GM18508 (cell line): ENCODE measurements around the gene KIAA1191.
A peak's percentile ranks its signal among the peaks of the same experiment; 100 is the strongest.

Experiments used
- ATAC-seq: cut with Tn5 transposase; IDR thresholded peaks from one replicate; pipeline ENCODE4 v1.9.1; 2021; ENCODE audit warnings: moderate number of reproducible peaks; ENCODE audit not compliant: insufficient read depth, unreplicated experiment

The KIAA1191 gene

DNA sequence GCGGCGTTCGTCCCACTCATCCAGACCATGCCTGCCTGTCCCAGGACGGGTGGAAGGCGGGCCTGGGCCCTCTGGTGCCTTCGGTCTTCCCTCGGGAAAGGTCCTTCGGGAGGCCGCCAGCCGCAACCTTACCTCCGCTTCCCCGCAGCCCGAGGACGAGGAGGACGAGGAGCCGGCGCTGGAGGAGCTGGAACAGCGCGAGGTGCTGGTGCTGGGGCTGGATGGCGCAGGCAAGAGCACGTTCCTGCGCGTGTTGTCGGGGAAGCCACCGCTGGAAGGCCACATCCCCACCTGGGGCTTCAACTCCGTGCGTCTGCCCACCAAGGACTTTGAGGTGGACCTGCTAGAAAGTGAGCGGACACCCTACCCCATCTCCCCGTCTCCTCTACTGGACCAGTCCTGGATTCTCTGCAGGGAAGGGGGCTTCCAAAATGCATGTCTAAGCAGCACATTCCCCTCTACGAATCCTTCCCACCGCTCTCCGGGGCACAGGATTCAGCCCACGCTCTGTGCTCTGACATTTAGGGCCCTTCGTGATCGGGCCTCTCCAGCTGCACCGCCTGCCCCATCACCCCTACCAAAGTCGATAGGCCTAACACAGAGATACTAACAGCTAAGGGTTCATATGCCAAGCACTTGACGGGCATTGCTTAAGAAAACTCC lies 4.8 kb upstream of the KIAA1191 start:
- no peak for ATAC-seq

DNA sequence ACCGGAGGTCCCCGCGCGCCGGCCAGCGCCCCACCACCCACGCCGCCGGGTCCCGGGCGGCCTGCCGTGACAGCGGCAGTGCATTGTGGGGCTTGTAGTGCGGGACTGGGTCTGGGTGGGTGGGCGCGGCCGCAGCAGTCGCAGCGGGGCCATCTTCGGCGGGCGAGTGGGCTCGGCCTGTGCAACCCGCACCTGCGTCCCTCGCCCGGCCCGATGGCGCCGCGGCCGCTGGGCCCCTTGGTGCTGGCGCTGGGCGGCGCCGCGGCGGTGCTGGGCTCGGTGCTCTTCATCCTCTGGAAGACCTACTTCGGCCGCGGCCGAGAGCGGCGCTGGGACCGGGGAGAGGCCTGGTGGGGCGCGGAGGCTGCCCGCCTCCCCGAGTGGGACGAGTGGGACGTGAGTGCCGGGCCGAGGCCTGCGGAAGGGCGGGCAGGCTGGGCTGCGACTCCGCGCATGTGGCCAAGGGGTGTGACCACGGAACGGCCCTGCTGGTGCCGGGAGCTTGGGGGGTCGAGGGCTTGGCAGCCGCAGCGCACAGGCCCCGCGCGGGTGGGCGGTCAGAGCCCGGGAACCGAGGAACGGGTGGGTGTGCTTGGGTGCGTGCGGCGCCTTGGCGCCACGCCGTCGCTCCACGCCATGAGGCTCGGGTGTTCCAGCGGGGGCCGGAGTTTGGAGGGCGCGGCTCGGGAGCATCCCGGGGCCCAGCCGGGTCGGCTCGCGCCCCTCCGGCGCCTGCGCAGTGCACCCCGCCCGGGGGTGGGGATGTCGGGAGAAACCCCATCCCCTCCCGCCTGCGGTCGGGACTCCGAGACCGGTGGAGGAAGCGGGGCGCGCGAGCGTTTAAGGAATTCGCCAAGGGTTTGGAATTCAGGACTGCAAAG lies 4.0 kb upstream of the KIAA1191 start, which contains the start of gene ARL10:
Gene ARL10, plus strand, starts transcription at position 137 of the 881 bp plus-strand sequence. Its CDS starts 77 bp downstream, at position 214.
- no peak for ATAC-seq

DNA sequence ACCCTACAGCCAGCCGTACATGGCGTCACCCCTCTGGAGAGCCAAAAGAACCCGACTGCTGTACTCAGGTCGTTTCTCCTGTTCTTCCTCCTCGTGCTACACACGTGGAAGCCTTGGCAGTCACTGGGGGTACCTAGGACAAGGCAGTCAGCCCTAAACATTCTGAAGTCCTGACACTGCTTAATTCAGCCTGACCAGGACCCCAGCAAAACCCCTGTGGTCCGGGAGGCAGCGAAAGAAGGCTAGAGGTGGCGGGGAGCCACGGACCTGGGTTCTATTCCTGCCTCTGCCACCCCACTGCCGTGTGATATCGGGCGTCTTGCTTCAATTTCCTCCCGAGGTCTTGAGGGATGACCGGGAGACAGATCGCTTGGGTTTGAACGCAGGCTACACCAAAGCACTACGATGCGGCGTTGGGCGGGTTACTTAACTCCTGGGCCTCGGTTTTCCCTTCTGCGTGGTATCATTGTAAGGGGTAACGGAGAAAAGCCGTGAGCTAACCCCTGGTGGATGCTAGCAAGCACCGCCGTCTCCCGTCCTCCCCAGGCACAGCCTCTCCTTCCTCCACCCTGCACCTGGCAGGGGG lies 3.3 kb upstream of the KIAA1191 start:
- no peak for ATAC-seq

DNA sequence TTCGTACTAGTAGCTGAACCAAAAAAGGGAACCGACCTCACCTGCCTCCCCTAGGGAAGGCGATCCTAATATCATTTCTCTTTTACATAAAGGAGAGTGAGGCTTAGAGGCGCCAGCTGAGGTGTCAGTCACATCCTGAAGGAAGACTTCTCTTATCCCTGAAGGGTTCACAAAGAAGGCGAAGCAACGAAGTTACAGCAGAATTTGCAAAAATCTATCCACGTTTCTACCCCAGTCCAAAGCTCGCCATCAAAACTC lies 598 bp upstream of the KIAA1191 start:
- no peak for ATAC-seq

DNA sequence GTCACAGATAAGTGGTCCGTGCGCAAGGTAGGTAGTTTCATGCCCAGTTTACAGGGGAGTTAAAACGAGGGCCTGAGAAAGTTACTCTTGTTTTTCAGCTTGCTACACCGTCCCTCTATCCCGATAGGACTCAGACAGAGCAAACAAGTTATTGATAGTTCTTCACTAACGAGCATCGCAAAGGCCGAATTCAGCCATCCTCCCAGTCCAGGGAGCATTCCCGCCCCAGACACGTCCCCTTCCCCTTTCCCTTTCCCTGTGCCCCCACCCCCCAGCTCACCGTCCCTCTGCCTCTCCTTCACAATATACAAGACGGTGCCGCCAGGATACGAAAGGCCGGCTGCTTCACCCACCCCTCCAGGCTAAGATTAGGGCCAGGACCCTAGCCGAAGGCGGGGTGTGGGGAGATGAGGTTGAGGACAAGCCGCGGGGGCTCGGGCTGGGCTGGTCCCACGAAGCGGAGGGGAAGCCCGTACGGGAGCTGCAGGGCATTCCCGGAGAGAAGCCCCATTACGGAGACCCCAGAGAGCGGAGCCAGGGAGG lies 599 bp downstream of the KIAA1191 start:
- peak; percentile 10 for ATAC-seq

DNA sequence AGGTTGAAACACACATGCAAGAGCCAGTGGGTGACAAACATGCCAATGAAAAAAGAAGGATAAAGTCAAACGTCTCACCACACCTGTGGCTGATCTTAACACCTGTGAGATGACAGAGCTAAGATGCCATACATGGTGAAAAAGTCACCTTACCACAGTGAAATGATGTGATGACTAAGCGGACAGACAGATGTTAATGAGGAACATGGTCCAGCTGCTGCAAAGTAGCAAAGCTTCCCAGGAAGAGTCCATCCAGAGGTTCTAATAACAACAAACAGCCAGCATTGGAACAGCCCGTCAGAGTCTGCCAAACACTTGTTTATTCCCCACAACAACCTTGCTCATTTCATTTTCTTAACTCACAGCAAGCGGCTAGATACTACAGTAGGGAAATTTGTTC lies 1.9 kb downstream of the KIAA1191 start:
- no peak for ATAC-seq

DNA sequence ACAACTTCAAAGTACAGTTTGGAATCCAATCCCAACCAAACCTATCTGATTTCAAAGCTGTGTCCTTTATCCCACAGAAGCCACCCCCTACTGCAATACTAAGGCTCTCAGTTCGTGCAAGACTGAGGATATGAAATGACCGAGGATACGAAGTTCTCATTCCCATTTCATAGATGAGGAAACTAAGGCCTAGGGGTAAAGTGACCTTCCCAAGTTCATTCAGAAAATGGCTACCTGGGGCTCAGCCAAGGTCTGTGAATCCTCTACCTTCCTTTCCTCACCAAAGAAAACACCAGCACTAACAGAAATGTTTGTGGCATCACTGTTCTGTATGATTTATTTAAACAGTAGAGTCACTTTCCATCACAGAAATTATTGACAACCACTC lies 5.4 kb downstream of the KIAA1191 start:
- ATAC-seq = no peak

DNA sequence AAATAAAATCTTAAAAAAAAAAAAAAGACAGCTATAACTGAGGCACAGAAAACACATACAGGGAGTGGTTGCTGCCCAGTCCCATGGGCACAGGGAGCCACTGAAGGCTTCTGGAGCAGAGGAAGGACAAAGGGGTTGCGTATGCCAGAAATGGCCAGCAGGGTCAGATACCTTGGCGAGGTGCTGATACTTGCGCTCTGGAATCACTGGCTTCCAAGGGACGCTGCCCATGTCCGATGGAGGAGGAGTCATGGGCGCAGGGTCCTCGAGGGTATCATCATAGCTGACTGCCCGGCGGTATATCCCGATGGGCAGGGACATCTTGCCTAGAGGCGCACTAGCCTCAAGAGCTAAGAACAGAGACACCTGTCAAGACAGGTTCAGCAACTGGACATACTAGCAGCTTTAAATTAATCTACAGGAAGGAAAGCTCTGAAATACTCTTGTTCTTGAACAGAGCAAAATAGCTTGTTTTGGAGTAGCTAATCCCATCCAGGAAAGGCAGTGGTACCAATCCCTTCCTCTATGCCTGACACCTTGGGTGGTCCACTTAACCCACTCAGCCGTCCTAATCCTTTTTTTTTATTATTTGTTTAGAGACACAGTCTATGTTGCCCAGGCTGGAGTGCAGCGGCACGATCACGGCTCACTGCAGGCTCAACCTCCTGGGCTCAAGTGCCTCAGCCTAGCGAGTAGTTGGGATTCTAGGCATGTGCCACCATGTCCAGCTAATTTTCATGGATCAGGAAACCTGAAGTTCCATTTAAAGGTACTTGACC lies 6.0 kb downstream of the KIAA1191 start:
- no peak for ATAC-seq

DNA sequence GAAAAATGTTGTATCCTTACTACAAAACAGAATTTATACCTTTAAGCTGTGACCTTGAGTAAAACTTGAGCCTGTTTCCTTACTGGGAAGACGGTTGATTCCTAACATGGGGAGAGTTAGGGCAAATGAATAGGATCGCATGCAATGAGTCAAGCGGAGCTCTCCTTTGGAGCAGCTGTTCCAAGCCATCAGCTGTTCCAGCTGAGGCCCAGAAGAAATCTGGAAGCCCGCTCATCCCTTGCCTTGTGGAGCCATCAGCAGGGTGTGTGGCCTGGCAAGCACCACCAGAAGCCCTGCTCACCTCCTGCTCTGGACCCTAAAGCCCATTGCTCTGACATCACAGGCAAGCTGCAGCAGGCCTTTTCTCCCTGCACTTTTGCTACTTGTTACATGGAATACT lies 8.0 kb downstream of the KIAA1191 start:
- ATAC-seq = no peak

DNA sequence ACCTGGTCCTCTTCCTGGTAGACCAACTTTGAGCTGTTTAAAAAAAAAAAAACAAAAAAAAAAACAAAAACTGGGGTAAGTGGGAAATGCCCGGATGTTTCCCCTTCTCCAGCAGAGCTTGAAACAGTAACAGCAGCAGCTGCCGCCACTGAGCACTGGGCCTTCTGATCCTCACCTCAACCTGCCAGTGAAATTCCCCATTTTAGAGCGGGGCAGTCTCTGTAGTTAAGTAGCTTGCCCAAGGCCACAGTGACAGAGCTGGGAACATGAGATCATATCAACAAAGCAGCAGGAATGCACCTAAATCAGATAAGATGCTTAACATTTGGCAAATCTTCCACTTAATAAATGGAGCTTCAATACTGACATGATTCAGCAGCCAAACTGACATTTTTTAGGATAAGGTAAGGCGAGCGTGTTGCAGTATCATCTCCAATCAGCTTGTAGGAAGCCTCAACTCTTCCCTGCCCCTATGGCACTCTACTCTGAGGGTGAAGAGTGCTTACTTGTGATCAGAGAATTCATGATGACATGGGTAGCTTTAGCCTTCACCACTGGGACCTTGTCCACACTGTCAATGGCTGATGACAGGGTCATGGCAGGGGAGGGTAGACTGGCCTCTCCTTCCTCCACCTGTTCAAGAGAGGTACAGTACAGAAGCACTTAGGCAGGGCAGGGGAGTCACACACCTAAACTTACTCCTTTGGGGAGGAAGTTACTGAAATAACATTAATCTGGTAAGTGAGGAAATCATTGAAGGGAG lies 9.3 kb downstream of the KIAA1191 start:
- ATAC-seq = no peak

DNA sequence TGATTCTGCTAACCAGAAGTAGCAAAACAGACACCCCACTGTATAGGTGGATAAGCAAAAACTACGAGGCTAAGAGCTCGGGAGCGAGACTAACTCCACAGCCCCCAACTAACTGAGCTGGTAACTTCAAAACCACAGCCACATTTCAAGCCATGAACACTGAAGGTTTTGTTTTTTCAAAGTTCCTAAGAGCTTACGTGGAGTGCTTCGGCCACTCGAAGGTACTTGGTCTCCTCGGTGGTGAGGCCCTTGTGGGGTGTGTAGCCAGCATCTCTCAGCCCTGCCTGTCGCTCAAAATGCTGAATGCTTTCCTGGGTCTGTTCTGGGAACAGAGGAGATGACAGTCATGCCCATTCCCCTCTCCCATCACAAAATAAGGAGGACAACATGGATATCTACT lies 11.1 kb downstream of the KIAA1191 start:
- no peak for ATAC-seq

DNA sequence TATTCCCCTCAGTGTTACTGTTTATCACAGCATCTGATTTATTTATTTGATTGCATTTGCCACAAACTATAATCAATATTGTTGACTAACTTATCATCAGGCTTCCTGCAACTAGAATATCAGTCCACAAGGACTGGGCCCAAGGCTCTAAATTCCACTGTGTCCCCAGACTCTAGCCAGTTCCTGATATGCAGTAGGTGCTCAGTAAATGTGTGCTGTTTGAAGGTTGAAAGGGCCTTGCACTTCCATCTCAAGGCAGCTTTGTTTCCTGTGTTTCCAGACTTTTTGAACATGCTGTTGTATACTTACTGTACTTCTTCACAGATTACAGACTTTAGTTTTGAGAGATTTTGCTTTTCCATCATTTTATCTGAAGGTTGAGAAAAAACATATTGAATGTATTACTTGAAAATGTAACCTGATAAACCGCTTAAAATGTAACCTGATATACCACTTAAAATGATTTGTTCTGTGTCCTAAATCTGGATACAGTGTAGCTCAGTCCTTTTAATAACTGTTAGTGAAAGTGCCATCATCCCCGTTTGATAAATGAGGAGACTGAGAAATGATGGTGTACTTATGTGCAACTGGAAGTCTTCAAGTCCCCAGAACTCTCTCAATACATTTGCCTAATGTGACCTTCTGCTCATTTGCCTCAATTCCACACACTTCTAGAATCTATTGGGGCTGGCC lies 18.7 kb downstream of the KIAA1191 start:
- ATAC-seq = no peak

DNA sequence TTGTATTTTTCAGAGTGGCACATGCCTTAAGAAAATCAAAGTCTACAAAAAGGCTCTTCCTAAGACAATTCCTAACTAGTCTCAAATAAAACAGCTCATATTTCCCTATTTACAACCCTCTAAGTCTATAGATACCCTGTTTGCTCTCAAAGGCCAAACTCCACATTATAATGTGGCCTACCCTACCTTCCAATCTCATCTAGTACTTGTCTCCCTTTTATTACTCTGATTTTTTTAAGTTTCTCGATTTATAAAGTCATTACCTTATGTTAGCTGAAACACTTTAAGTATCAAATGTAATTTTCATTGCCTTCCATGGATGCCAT lies 19.4 kb downstream of the KIAA1191 start:
- no peak for ATAC-seq

DNA sequence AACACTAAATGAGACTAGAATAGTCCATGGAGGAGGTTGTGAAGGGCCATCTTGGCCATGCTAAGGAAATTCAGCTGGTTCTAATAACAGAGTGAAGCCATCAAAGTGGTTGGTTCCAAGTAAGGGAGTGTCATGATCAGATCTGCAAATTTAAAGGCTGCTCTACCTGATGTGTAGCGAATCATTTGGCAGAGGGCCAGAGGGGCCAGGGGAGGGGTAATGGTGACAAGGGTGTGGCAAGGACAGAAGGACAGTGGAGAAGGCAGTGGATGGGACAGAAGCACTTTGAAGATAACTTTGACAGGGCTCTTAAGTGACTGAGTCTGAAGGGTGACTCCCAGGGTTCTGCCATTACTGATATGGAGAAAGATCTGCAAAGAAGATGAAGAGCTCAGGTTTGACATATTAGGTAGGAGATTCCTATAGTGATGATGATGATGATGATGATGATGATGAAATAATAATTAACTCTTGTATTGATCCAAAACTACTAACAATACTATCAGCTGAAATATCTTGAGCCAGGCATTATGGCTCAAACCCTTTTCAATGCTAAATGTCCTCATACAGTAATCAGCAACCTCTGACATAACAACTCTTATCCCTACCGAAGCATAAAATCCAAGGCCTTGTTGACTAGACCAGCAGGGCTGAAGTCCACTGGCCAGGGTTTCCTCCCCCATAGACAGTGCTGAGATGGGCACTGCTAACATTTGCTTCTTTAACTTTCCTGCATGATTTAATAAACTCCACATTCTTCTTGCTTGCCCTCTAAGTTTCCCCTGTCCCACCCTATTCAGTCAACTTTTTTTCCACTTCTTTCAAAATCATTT lies 20.0 kb downstream of the KIAA1191 start:
- ATAC-seq = no peak

DNA sequence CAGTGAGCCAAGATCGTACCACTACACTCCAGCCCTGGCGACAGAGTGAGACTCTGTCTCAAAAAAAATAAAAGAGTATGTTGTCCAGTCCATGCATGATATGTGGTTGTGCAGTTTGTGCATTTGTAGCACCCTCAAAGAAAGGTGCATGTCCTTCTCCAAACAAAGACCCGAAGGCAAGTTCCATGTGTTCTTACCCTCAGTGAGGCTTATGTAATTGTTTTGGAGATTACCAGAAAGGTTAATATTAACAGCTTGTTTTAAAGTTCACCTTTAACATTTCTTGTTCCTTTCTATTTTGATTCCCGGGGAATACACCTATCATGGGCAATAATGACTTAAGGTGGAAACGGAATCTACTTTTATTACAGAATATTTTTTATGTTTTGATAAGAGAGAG lies 22.3 kb downstream of the KIAA1191 start:
- ATAC-seq = no peak

DNA sequence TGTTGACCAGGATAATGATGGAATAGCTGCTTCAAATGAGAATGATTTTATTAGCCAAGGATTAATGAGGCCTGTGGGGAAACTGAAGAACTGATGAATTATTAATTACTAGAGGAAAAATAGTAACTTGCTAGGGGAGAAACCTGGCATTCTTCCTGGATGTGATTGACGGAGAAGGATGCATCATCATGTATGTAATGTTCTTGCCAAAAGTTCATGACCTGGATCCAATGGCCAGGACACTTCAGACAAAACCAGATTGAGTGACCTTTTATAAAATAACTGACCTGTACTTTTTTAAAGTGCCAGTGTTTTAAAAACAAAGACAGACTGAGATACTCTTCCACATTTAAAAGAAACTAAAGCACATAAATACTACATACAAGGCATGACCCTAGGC lies 23.7 kb downstream of the KIAA1191 start:
- no peak for ATAC-seq

DNA sequence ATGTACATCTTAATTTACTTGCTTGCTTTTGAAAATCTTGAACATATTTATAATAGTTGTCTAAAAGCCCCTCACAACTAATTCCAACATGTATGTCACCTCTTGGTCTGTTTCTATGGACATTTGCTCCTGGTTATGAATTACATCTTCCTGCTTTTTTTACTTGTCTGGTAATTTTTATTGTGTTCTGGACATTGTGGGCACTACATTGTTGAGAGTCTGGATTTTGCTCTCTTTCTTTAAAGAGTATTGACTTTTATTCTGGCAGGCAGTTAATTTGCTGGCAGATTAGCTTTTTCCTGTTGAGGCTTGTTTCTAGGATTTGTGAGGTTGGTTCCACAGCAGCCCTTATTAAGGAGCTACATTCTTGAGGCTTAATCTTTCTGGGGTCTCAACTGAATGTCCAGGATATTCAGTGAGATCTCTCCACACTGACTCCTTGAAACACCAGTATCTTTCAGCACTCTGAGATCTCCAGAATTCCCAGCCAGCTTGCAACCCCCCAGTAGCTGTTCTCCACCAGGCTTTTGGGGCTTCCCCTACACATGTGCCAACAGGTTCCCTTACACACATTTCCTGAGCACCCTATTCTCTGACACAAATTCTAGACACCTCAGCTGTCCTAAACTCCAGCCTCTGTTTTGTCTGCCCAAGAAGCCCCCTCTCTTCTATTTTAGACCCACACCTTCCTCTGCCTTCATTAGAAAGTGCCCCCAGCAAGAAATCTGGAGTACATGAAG lies 27.4 kb downstream of the KIAA1191 start:
- no peak for ATAC-seq

DNA sequence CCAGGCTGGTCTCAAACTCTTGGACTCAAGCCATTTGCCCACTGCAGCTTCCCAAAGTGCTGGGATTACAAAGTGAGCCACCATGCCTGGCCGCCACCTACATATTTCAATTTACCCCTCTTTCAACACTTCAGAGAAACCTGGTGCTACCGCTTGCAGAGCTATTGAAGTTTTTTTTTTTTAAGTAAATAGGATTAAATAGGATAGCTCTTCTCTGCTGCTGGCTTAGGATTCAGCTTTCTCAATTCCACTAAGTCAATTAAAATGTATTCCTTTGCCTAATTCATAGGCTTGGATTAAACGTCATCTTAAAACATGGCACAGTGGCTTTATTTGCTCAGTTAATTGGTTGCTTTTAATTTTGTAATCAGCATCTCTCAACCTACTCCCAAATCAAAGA lies 41.0 kb downstream of the KIAA1191 start:
- ATAC-seq = no peak
